ENCODE results near the gene PPARG. TPM values are rescaled to one million over a fixed set of nuclear protein-coding genes. Genes with fewer than 3 reads are reported as not detected.

The PPARG gene
- total RNA-seq, 1 donor from 2014 or later = 2.5 TPM

DNA sequence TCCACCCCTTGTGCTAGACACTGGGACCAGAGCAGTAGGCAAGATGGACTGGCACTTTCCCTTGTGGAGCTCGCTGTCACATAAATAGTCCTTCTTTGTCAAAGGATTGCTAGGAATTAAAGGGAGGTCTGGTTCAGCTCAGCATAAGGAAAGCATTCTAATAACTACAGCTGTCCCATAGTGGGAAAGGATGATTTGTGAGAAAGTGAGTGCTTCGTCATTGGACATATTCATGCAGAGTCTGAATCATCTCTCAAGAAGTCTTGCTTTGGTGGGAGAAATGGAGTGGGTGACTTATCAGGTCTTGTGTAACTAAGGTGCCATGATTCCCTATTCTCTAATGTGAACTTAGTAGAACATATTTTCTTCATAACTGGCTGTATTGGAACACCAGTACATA is 14.7 kb downstream of the PPARG start:
- H3K36me3 Mint-ChIP-seq (ENCODE audit: low read depth) = no peaks in the 10 kb centered on the region
- intact Hi-C loops (cut with micrococcal nuclease) = no loop called here
- no peaks in the 10 kb centered on the region for H3K9me3 Mint-ChIP-seq
- peaks cover 18% of the 10 kb centered on the region for H3K27me3 Mint-ChIP-seq (ENCODE audit: insufficient read depth)
- DNase-seq (ENCODE audit: low spot score) = no peak
- H3K27ac Mint-ChIP-seq = no peak overlapping the region
- no peaks in the 10 kb centered on the region for H3K4me1 Mint-ChIP-seq (ENCODE audit: low read depth)
- H3K4me3 Mint-ChIP-seq = no peak overlapping the region

DNA sequence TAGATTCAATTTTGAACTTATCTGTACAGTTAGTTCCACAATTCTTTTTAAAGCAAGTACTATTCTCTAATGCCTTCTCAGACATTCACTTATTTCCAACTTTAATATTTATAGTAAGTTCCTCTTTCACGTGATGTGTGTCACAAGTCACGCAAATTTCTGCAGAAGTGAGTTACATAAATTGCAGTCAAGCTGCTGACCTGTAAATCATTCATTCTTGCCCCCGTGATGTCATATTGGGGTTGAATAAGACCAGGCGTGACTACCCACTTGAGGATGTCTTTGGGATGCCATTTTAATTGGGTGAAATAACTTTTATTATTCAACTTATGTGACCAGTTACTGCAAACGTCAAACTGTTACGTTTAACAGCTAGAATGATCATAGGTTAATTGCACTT is 15.1 kb downstream of the PPARG start:
- intact Hi-C loops (cut with micrococcal nuclease) = no loop called here
- Mint-ChIP-seq H3K27ac (no peak overlapping the region), H3K36me3 (ENCODE audit: low read depth) (no peaks in the 10 kb centered on the region), H3K27me3 (ENCODE audit: insufficient read depth) (peaks cover 18% of the 10 kb centered on the region), H3K9me3 (no peaks in the 10 kb centered on the region), H3K4me1 (ENCODE audit: low read depth) (no peaks in the 10 kb centered on the region), H3K4me3 (no peak overlapping the region)
- no peak for DNase-seq (ENCODE audit: low spot score)

DNA sequence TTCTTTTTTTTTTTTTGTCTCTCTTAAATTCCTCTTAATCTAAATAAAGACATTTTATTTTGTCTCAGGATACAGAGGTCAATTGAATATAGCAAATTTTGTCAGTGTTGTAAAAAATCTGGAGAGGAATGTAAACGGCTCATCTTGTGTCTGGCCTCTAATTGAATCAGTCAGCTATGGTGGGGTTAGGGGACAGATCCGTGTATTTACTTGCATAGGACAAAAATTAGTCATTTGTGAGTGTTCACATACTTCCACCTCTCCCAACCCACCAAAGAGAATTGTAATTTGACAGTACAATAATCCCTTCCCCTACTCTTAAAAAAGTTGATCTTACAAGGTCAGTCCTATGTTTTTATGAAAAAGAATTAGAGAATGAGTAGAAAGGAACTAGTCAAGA is 18.3 kb downstream of the PPARG start:
- H3K36me3 Mint-ChIP-seq (ENCODE audit: low read depth) = no peaks in the 10 kb centered on the region
- intact Hi-C loops (cut with micrococcal nuclease) = no loop called here

GRCh38 chr3:12308517-12308916 is 19.6 kb downstream of the PPARG start:
- intact Hi-C loops (cut with micrococcal nuclease) = loop anchor here (1.0 to 2.0 kb wide), 2 partner anchors 86 to 111 kb away; no protein-coding TSS in a partner anchor
- Mint-ChIP-seq H3K4me3 (no peak overlapping the region), H3K4me1 (ENCODE audit: low read depth) (no peaks in the 10 kb centered on the region), H3K9me3 (no peaks in the 10 kb centered on the region), H3K27me3 (ENCODE audit: insufficient read depth) (peaks cover 12% of the 10 kb centered on the region), H3K27ac (no peak overlapping the region), H3K36me3 (ENCODE audit: low read depth) (no peaks in the 10 kb centered on the region)
- no peak for DNase-seq (ENCODE audit: low spot score)

More for the DNA sequence above, 18.3 kb downstream of the PPARG start:
- no peak overlapping the region for H3K4me3 Mint-ChIP-seq
- H3K27me3 Mint-ChIP-seq (ENCODE audit: insufficient read depth) = peaks cover 15% of the 10 kb centered on the region
- DNase-seq (ENCODE audit: low spot score) = no peak
- no peaks in the 10 kb centered on the region for H3K4me1 Mint-ChIP-seq (ENCODE audit: low read depth)
- peak overlapping the region; percentile 4 for H3K27ac Mint-ChIP-seq
- no peaks in the 10 kb centered on the region for H3K9me3 Mint-ChIP-seq

GRCh38 chr3:12309716-12310115 is 20.8 kb downstream of the PPARG start:
- peaks cover 12% of the 10 kb centered on the region for H3K27me3 Mint-ChIP-seq (ENCODE audit: insufficient read depth)
- H3K27ac Mint-ChIP-seq = no peak overlapping the region
- no peak overlapping the region for H3K4me3 Mint-ChIP-seq
- DNase-seq (ENCODE audit: low spot score) = no peak
- H3K4me1 Mint-ChIP-seq (ENCODE audit: low read depth) = no peaks in the 10 kb centered on the region
- intact Hi-C loops (cut with micrococcal nuclease) = loop anchor here (2.0 to 5.0 kb wide), 2 partner anchors 85 to 173 kb away; partner anchors contain the start of gene TSEN2
- no peaks in the 10 kb centered on the region for H3K9me3 Mint-ChIP-seq
- H3K36me3 Mint-ChIP-seq (ENCODE audit: low read depth) = no peaks in the 10 kb centered on the region

- H3K27me3 Mint-ChIP-seq (ENCODE audit: insufficient read depth) = peaks cover 18% of the 10 kb centered on the region
- no peak for DNase-seq (ENCODE audit: low spot score)
- no peaks in the 10 kb centered on the region for H3K4me1 Mint-ChIP-seq (ENCODE audit: low read depth)
- H3K4me3 Mint-ChIP-seq = no peak overlapping the region
- no peaks in the 10 kb centered on the region for H3K36me3 Mint-ChIP-seq (ENCODE audit: low read depth)
- intact Hi-C loops (cut with micrococcal nuclease) = loop anchor here (5.0 kb wide), 1 partner anchor 170 kb away; the partner anchor contains the start of gene TSEN2
- H3K27ac Mint-ChIP-seq = no peak overlapping the region
- H3K9me3 Mint-ChIP-seq = no peaks in the 10 kb centered on the region
Observed at GRCh38 chr3:12312010-12312409, 23.1 kb downstream of the PPARG start.

- peaks cover 12% of the 10 kb centered on the region for H3K27me3 Mint-ChIP-seq (ENCODE audit: insufficient read depth)
- DNase-seq (ENCODE audit: low spot score) = no peak
- H3K4me1 Mint-ChIP-seq (ENCODE audit: low read depth) = no peaks in the 10 kb centered on the region
- no peak overlapping the region for H3K27ac Mint-ChIP-seq
- no peaks in the 10 kb centered on the region for H3K36me3 Mint-ChIP-seq (ENCODE audit: low read depth)
- intact Hi-C loops (cut with micrococcal nuclease) = loop anchor here (5.0 kb wide), 1 partner anchor 169 kb away; the partner anchor contains the start of gene TSEN2
- H3K9me3 Mint-ChIP-seq = no peaks in the 10 kb centered on the region
- no peak overlapping the region for H3K4me3 Mint-ChIP-seq
Observed at GRCh38 chr3:12313519-12313918, 24.6 kb downstream of the PPARG start.

GRCh38 chr3:12316253-12316652 is 27.4 kb downstream of the PPARG start:
- intact Hi-C loops (cut with micrococcal nuclease) = no loop called here
- H3K36me3 Mint-ChIP-seq (ENCODE audit: low read depth) = no peaks in the 10 kb centered on the region
- peaks cover 12% of the 10 kb centered on the region for H3K27me3 Mint-ChIP-seq (ENCODE audit: insufficient read depth)
- H3K27ac Mint-ChIP-seq = no peak overlapping the region
- H3K4me3 Mint-ChIP-seq = no peak overlapping the region
- DNase-seq (ENCODE audit: low spot score) = no peak
- no peaks in the 10 kb centered on the region for H3K4me1 Mint-ChIP-seq (ENCODE audit: low read depth)
- no peaks in the 10 kb centered on the region for H3K9me3 Mint-ChIP-seq

DNA sequence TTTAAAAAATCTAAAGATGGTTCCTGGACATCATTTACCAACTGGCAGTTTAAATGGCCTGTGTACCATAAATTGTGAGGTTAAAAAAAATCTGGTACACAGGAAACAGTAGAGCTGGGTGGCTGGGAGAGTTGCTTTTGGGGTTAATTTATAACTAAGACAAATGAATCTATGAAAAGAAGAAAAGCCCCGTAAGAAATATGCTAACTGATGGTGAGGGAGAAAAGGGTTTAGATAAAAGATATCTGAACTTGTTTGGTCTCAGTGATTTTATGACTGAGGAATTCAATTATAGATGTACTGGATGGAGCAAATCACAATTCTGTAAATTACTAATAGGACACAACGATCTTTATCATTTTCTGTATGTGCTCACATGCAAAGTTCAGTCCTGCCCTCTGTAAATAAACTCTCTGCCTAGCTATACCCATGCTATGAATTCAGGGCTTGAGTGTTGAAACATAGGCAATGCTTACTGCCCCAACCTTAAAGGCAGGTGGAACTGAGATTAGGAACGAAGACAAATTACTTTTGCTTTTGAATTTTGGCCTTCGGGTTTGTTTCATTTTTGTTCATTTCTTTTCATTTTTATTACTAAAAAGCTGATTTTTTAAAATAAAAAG is 28.0 kb downstream of the PPARG start:
- DNase-seq (ENCODE audit: low spot score) = no peak
- Mint-ChIP-seq H3K9me3 (no peaks in the 10 kb centered on the region), H3K27me3 (ENCODE audit: insufficient read depth) (peaks cover 10% of the 10 kb centered on the region), H3K4me3 (no peak overlapping the region), H3K27ac (no peak overlapping the region), H3K36me3 (ENCODE audit: low read depth) (no peaks in the 10 kb centered on the region), H3K4me1 (ENCODE audit: low read depth) (no peaks in the 10 kb centered on the region)
- intact Hi-C loops (cut with micrococcal nuclease) = no loop called here

- no peak for DNase-seq (ENCODE audit: low spot score)
- Mint-ChIP-seq H3K4me3 (no peak overlapping the region), H3K9me3 (no peaks in the 10 kb centered on the region), H3K27me3 (ENCODE audit: insufficient read depth) (peaks cover 14% of the 10 kb centered on the region), H3K4me1 (ENCODE audit: low read depth) (no peaks in the 10 kb centered on the region), H3K36me3 (ENCODE audit: low read depth) (no peaks in the 10 kb centered on the region), H3K27ac (no peak overlapping the region)
- intact Hi-C loops (cut with micrococcal nuclease) = no loop called here
Observed at GRCh38 chr3:12317914-12318313, 29.0 kb downstream of the PPARG start.

GRCh38 chr3:12318758-12319621 is 30.1 kb downstream of the PPARG start:
- intact Hi-C loops (cut with micrococcal nuclease) = no loop called here
- Mint-ChIP-seq H3K27me3 (ENCODE audit: insufficient read depth) (peaks cover 16% of the 10 kb centered on the region), H3K9me3 (no peaks in the 10 kb centered on the region), H3K27ac (no peak overlapping the region), H3K4me1 (ENCODE audit: low read depth) (no peaks in the 10 kb centered on the region), H3K4me3 (no peak overlapping the region), H3K36me3 (ENCODE audit: low read depth) (no peaks in the 10 kb centered on the region)
- DNase-seq (ENCODE audit: low spot score) = no peak

DNA sequence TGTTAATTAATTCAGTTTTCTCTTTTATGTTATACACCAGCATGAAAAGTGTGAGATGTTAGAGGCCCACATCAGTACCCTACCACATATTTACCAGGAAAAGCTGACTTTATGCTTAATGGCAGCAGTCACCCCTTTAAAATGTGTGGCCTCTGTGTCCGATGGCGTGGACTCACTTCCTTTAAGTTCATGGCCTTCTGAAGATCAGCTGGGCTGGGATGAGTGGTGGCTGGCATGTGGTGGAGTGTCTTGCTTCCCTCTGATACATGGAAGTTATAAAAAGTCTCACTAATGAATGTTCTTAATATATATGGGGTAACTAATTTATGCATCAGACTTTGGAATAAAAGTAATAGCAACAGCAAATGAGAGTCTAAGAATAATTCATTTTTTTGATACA is 32.1 kb downstream of the PPARG start:
- Mint-ChIP-seq H3K27me3 (ENCODE audit: insufficient read depth) (peaks cover 12% of the 10 kb centered on the region), H3K27ac (no peak overlapping the region)

DNA sequence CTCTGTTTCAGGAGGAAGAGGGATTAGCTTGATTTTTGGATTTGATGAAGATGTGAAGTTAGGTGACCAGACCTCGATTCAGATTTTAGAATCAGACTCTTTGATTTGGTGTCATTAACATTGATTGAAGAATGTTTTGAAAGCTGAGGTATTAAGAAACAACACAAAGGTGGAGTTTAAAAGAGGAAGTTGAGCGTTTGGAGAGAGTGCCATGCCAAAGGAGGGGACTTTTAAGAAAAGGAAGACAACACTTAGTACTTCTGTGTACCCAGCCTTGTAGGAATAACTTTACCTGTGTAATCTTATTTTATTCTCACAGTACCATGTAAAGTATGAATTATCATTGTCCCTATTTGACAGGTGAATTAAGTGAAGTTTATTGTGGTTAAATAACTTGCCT is 34.4 kb downstream of the PPARG start:
- H3K27me3 Mint-ChIP-seq (ENCODE audit: insufficient read depth) = peaks cover 13% of the 10 kb centered on the region
- H3K4me1 Mint-ChIP-seq (ENCODE audit: low read depth) = peaks cover 5% of the 10 kb centered on the region
- no peak for DNase-seq (ENCODE audit: low spot score)
- no peak overlapping the region for H3K27ac Mint-ChIP-seq
- H3K36me3 Mint-ChIP-seq (ENCODE audit: low read depth) = no peaks in the 10 kb centered on the region
- no peak overlapping the region for H3K4me3 Mint-ChIP-seq
- intact Hi-C loops (cut with micrococcal nuclease) = no loop called here
- no peaks in the 10 kb centered on the region for H3K9me3 Mint-ChIP-seq

More for the DNA sequence above, 32.1 kb downstream of the PPARG start:
- peaks cover 3% of the 10 kb centered on the region for H3K4me1 Mint-ChIP-seq (ENCODE audit: low read depth)
- no peaks in the 10 kb centered on the region for H3K9me3 Mint-ChIP-seq
- DNase-seq (ENCODE audit: low spot score) = no peak
- no peaks in the 10 kb centered on the region for H3K36me3 Mint-ChIP-seq (ENCODE audit: low read depth)
- intact Hi-C loops (cut with micrococcal nuclease) = no loop called here
- no peak overlapping the region for H3K4me3 Mint-ChIP-seq

Measured in activated T-helper 1 cell treated with anti-CD3 and anti-CD28 coated beads, Interleukin-12 subunit alpha, Interleukin-12 subunit beta, Interleukin-2, Interleukin-4 antibody, amounts not matched to agents 30 ng/mL and 10 ng/mL and 1 ng/mL, durations not matched to agents 14 hours and 24 hours and 36 hours (primary cell).